GM18498 (cell line): ENCODE results near the gene GRID2.

Source experiments
- ATAC-seq: cut with Tn5 transposase; IDR thresholded peaks from one replicate; pipeline ENCODE4 v1.9.1; 2021; ENCODE audit warnings: mild to moderate bottlenecking, moderate library complexity; ENCODE audit not compliant: unreplicated experiment

Gene GRID2

DNA sequence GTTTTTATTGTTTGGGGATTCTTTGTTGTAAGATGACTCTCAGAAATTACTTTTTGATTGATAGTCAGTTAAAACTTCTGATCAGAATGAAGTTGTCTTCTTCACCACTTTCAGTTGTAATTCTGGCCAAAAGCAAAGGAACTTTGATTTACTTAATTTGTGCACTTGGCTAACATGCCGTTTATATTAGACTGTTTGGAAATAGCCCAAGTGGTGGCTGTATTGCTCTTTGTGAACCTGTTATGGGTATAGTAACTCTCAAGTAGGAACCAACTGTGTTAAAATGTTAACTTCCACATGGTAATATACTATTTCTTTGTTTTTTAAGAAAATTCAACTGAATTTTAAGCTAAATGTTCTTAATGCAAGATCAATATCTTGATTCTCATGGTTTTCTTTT lies 581.9 kb downstream of the GRID2 start:
- ATAC-seq: no peak

DNA sequence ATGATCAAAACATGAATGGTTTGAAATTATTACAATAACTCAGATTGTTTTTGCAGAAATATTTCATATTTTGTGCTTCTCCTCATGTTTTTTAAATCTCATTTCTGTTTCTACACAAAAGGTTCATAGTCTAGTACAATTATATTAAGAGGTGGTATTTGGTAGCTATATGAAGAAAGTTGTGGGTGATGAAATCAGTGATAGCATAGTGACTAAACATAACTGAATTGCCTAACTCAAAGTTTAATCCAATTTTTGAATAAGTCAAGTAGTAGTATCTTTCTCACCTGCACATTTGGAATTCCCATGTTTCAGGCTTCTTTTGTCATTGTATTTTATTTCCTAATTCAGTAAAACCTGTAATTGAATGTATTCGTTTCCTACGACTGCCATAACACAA lies 648.7 kb downstream of the GRID2 start:
- ATAC-seq: no peak

DNA sequence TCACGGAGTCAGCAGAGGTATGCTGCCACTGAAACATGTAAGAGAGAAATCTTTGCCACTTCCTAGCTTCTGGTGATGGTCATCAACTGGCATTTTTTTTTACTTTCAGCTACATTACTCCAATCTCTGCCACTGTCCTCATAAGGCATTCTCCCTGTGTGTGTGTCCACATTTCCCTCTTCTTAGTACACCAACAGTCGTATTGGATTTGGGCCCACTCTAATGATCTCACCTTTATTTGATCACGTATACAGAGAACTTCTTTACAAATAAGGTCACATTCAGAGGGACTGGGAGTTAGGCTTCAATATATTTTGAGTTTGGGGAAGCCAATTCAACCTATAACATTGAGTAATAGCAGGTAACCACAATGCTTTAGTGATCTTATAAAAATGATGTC lies 649.1 kb downstream of the GRID2 start:
- ATAC-seq: no peak

GRCh38 chr4:92953462-92953861 lies 649.7 kb downstream of the GRID2 start:
- ATAC-seq: no peak

- ATAC-seq: no peak
Measured at GRCh38 chr4:92961881-92962280, 658.1 kb downstream of the GRID2 start.

GRCh38 chr4:92962831-92963230 lies 659.1 kb downstream of the GRID2 start:
- no peak for ATAC-seq

- ATAC-seq: no peak
Measured at GRCh38 chr4:92968556-92968955, 664.8 kb downstream of the GRID2 start.

DNA sequence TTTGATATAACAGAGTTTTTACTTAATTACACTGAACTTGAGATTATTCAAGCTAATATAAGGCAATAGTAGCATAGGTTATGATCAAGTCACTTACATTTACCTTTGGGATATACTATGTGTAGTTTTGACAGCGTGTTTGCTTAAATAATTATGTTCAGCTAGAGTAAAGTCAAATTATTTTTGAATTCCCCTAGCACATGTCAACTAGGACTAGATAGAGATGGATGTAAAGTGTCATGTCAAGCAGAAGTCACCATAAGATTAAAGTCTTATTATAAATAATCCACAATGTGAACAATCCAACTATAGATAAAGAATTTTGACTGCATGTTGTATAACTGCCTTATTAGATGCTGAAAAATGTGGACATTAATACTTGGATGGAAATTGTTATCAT lies 665.2 kb downstream of the GRID2 start:
- ATAC-seq: no peak

DNA sequence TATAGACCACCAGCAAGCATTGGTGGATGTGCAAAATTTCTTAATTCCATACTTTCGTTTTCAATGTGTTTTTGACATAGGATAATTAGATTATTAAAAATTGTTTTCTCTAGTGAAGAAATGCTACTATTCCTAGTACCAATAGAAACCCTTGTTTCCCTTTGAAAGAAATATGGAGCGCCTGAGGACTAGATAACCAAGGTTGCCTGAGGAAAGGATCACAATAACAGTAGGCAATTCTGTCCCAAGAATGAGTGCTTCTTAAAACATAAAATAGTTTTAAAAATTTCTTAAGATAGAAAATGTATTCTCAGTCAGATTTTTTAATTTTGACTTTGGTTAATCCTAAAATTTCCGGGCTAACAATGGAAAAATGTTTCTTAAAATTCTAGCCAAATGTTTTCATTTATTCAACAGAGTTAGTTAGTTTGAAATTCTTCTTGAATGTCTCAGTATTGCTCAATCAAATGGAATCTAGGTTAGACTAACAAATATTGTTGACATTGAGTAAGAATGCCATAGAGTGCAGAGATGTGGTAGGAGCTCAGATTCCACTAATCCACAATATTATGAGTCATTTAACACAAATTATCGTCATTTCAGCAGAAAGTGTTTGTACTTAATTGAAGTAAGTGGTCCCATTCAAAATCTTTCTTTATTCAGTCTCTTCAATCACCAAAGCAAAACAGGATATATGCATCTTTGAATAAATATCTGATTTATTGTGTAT lies 666.0 kb downstream of the GRID2 start:
- ATAC-seq: no peak

- no peak for ATAC-seq
Measured at GRCh38 chr4:92970996-92971395, 667.2 kb downstream of the GRID2 start.

- ATAC-seq: no peak
Measured at GRCh38 chr4:92988301-92988700, 684.5 kb downstream of the GRID2 start.

- no peak for ATAC-seq
Measured at GRCh38 chr4:92992758-92993157, 689.0 kb downstream of the GRID2 start.

GRCh38 chr4:92994727-92995126 lies 691.0 kb downstream of the GRID2 start:
- ATAC-seq: no peak

- ATAC-seq: no peak
Measured at GRCh38 chr4:92996533-92996932, 692.8 kb downstream of the GRID2 start.

GRCh38 chr4:93000910-93001309 lies 697.1 kb downstream of the GRID2 start:
- no peak for ATAC-seq

DNA sequence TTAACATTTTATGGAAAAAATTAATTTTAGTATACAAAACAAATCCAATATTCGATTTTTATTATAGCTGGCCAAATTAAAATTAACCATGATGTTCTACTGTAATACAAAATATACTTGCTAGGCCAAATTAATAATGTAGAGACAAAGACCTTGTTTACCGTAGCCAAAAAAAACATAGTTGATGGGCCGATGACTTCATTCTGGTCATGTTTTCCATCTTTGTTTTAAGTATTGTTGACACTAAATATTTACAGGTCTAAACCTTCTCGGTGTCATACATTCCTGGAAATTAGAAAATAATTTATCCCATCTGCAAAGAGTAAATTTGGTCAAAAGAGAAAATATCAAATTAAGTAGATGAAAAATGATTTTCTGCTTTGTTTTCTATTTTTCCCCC lies 698.5 kb downstream of the GRID2 start:
- ATAC-seq: no peak

GRCh38 chr4:93016350-93016749 lies 712.6 kb downstream of the GRID2 start:
- ATAC-seq: no peak

DNA sequence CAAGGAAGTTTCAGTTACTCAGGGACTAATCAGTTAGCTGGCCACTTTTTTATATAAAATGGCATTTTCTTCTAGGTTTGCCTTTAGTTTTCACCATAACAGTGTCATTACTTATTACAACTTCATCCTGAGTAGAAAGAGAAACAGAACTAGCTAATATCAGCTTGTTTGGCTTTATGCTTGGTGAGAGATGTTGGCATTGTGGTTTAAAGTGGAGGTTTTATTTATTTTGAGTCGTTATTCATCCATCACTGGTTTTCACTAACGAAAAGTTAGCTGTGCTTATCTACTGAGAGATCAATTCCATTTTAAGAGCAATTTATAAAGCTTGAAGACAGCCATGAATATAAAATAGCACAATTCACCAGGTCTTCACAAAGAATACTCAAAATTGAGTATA lies 714.5 kb downstream of the GRID2 start:
- ATAC-seq: no peak

- ATAC-seq: no peak
Measured at GRCh38 chr4:93018806-93019205, 715.0 kb downstream of the GRID2 start.

DNA sequence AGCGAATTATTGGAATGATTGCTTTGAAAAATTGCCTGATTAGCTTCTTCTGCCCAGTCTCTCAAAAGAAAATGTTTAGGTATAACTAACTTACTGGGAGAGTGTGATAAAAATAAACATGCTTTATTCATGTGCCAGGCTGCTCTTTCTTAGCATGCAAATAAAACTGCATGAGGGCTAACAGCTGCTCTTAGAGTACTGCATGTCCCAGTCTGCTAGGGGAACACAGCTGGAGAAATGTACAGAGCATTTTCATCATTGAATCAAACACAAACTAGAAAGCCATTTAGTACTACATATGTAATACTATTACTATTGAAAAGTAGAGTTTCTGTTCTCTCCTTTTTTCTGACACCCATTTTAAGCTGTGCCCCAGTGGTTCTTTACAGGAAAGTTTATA lies 726.0 kb downstream of the GRID2 start:
- no peak for ATAC-seq

GRCh38 chr4:93030670-93031069 lies 726.9 kb downstream of the GRID2 start:
- ATAC-seq: no peak

- no peak for ATAC-seq
Measured at GRCh38 chr4:93031431-93032098, 727.8 kb downstream of the GRID2 start.

DNA sequence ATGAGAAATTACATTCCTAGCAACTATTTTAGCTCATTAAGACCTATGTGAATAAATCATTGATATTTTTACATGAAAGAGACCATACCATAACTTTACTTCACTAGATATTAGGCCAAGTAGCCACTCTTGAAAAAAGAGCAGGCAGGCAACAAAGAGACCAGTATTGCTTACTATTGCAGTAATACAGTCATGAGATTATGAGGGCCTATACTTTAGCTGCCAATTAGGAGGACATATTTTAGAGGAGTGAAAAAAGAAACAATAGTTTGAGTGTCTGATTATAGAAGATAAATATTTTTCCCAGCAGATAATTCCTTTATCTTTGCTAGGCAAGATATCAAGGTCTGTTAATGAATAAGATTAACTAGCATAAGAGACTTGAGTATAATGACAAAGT lies 739.0 kb downstream of the GRID2 start:
- ATAC-seq: no peak
